ENCODE results near the gene TOE1. TPM values are rescaled to one million over a fixed set of nuclear protein-coding genes. Genes with fewer than 3 reads are reported as not detected.

TOE1 gene
- total RNA-seq, 1 experiment from 2014 or later: 11.5 TPM

DNA sequence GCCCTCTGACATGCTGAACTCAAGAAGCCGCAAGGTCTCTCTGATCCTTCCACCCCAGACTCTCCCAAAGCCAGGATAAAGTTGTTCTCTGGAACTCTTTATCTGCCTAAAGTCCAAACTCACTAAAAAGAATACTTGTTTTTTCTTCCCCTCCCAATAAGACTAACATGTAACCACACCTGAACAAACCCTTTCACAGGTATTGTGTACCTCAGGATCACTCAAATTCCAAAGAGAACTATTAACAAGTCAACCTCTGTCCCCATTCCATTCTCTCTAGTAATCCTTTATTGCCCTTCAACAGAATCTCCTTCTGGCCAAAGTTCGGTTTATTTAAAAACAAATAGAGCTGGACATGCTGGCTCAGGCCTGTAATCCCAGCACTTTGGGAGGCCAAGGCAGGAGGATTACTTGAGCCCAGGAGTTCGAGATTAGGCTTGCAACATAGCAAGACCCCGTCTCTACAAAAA is 4.1 kb upstream of the TOE1 start (continued):
- TF ChIP-seq RAD21 (IDR thresholded peaks at IDR 0.05; ENCODE audit: low read depth) (no peak), CBX3 (IDR thresholded peaks at IDR 0.05; ENCODE audit: low read depth) (no peak), SIN3A (IDR thresholded peaks at IDR 0.05; ENCODE audit: low read depth) (no peak), FOSL1 (IDR thresholded peaks at IDR 0.05; ENCODE audit: low read depth) (no peak), ZNF274 (IDR thresholded peaks at IDR 0.05; ENCODE audit: low read depth, low read length) (no peak)
- TF ChIP-seq, protein P1, sequence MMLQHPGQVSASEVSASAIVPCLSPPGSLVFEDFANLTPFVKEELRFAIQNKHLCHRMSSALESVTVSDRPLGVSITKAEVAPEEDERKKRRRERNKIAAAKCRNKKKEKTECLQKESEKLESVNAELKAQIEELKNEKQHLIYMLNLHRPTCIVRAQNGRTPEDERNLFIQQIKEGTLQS (IDR thresholded peaks at IDR 0.05): no peak
- TF ChIP-seq, protein P2, sequence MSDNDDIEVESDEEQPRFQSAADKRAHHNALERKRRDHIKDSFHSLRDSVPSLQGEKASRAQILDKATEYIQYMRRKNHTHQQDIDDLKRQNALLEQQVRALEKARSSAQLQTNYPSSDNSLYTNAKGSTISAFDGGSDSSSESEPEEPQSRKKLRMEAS (IDR thresholded peaks at IDR 0.05): no peak

DNA sequence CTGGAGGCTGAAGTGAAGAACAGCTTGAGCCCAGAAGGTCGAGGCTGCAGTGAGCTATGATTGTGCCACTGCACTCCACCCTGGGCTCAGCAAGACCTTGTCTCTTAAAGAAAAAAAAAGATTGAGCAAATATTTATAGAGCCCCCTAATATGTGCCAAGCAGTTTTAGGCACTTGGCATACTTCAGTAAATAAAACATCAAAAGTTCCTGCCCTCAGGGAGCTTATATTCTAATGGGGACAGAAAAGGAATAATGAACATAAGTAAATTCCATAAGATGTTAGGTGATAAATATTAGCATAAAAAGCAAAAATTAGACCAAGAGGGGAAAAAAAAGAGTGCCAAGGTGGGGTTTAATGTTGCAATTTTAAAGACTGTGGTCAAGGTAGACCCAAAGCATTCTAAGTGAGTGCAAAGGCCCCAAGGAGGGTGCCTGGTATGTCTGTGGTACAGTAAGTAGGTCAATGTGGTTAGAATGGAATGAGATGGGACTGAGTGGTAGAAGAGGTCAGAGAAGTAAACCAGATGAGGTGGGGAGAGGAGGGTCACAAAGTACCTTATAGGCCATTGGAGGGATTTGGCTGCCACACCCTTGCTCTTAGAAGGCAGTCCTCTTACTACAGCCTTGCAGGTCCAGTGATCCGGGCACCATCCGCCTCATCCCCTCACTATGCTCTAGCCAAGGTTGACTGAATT is 2.2 kb upstream of the TOE1 start:
- CTCF ChIA-PET: no interaction called here
- no peak for DNase-seq (ENCODE audit: low read depth, low spot score)

More for the DNA sequence above, 2.2 kb upstream of the TOE1 start:
- Histone ChIP-seq H3K36me3 (ENCODE audit: control insufficient read depth in 1 of 2, insufficient read depth in 2 of 2, low read length in 2 of 2) (peaks cover 5 to 19% of the 10 kb centered on the region in 2 experiments; a peak in 2 of 4 replicates), H3K79me2 (ENCODE audit: insufficient read depth, low read length) (peaks cover 39% of the 10 kb centered on the region), H3K4me3 (replicated peaks in 1 of 2; ENCODE audit: low read depth in 1 of 2, low read length in 2 of 2) (no peak overlapping the region), H4K20me1 (ENCODE audit: insufficient read depth) (no peaks in the 10 kb centered on the region), H3K27me3 (ENCODE audit: insufficient read depth, low read length) (no peaks in the 10 kb centered on the region), H2AFZ (ENCODE audit: low read depth, low read length, poor library complexity, severe bottlenecking) (no peak overlapping the region), H3K4me2 (ENCODE audit: low read length) (0 out of 2 replicates have a peak overlapping the region, but pooled peaks have one; percentile 90), H3K27ac (ENCODE audit: low read depth, low read length) (no peak overlapping the region), H3K9me3 (ENCODE audit: control insufficient read depth in 1 of 2, insufficient read depth in 1 of 2, low read depth in 1 of 2, low read length in 2 of 2) (peaks cover 0 to 3% of the 10 kb centered on the region in 2 experiments; a peak in 1 of 4 replicates), H3K9ac (ENCODE audit: low read length) (no peak overlapping the region), H3K9me2 (ENCODE audit: insufficient read depth) (no peaks in the 10 kb centered on the region), H3K4me1 (ENCODE audit: control insufficient read depth in 1 of 2, insufficient read depth in 2 of 2, low read length in 2 of 2) (peaks cover 21 to 55% of the 10 kb centered on the region in 2 experiments)
- ChIA-PET RAD21 (ENCODE audit: low non-redundant PET in 1 of 2, low total read pairs in 2 of 2, uncharacterized antibody in 2 of 2, unreplicated experiment in 2 of 2) (no interaction called here), POLR2A (interaction anchor here (0.7 kb wide), 1 partner anchor 209 kb away, joined by 3 read pairs; no protein-coding TSS in a partner anchor)
- intact Hi-C loops (cut with micrococcal nuclease): loop anchor here (2.0 kb wide), 1 partner anchor 33 kb away; no protein-coding TSS in a partner anchor
- TF ChIP-seq RAD21 (IDR thresholded peaks at IDR 0.05; ENCODE audit: low read depth): no peak
- TF ChIP-seq TCF7L2 (IDR thresholded peaks at IDR 0.05; ENCODE audit: borderline replicate concordance, extremely low read depth, insufficient read depth, insufficient read length): no peak
- TF ChIP-seq SP1 (IDR thresholded peaks at IDR 0.05; ENCODE audit: low read depth): no peak
- no peak for TF ChIP-seq ZNF274 (IDR thresholded peaks at IDR 0.05; ENCODE audit: low read depth, low read length)
- no peak for TF ChIP-seq SIN3A (IDR thresholded peaks at IDR 0.05; ENCODE audit: low read depth)
- no peak for TF ChIP-seq YY1 (IDR thresholded peaks at IDR 0.05; ENCODE audit: extremely low read depth, insufficient replicate concordance, low read depth, low read length)
- TF ChIP-seq ELF1 (IDR thresholded peaks at IDR 0.05; ENCODE audit: borderline replicate concordance, low read depth): no peak
- TF ChIP-seq EZH2 (IDR thresholded peaks at IDR 0.05): no peak
- TF ChIP-seq, protein P2 (IDR thresholded peaks at IDR 0.05): no peak
- TF ChIP-seq, protein P3, sequence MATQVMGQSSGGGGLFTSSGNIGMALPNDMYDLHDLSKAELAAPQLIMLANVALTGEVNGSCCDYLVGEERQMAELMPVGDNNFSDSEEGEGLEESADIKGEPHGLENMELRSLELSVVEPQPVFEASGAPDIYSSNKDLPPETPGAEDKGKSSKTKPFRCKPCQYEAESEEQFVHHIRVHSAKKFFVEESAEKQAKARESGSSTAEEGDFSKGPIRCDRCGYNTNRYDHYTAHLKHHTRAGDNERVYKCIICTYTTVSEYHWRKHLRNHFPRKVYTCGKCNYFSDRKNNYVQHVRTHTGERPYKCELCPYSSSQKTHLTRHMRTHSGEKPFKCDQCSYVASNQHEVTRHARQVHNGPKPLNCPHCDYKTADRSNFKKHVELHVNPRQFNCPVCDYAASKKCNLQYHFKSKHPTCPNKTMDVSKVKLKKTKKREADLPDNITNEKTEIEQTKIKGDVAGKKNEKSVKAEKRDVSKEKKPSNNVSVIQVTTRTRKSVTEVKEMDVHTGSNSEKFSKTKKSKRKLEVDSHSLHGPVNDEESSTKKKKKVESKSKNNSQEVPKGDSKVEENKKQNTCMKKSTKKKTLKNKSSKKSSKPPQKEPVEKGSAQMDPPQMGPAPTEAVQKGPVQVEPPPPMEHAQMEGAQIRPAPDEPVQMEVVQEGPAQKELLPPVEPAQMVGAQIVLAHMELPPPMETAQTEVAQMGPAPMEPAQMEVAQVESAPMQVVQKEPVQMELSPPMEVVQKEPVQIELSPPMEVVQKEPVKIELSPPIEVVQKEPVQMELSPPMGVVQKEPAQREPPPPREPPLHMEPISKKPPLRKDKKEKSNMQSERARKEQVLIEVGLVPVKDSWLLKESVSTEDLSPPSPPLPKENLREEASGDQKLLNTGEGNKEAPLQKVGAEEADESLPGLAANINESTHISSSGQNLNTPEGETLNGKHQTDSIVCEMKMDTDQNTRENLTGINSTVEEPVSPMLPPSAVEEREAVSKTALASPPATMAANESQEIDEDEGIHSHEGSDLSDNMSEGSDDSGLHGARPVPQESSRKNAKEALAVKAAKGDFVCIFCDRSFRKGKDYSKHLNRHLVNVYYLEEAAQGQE (IDR thresholded peaks at IDR 0.05; ENCODE audit: low read depth): no peak
- no peak for TF ChIP-seq FOSL1 (IDR thresholded peaks at IDR 0.05; ENCODE audit: low read depth)
- no peak for TF ChIP-seq EGR1 (IDR thresholded peaks at IDR 0.05; ENCODE audit: low read depth)
- BruUV-seq (replicated peaks): no TSS peak
- no peak for ATAC-seq

Measured in HCT116 (cell line).